ENCODE data around the gene OSCP1. TPM values are rescaled to one million over a fixed set of nuclear protein-coding genes. Genes with fewer than 3 reads are reported as not detected.

OSCP1 gene
- total RNA-seq, 4 donors from 2014 or later, result 15.2 to 31.9 (median 19.5) TPM

DNA sequence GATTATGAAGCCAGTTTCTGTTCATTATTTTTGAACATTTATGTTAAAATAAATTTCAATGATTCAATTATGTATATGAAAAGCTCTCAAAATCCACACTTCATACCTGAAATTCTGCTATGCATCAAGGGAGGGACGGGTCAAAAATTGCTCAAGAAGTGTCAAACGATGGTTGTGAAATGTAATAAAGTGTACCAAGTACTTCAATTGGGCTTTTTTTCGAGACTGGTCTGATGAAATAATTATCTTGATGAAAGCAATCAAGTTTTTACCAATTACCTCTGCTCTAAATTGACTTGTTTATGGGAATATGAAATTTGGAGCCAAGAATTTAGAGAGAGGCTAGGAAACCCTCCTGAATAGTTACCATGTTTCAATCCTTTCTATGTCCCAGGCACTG lies 7.9 kb downstream of the OSCP1 start:
- no peaks in the 10 kb centered on the region for H3K27me3 ChIP-seq
- TF ChIP-seq CTCF (IDR thresholded peaks at IDR 0.05), result no peak
- no peak for TF ChIP-seq POLR2A (IDR thresholded peaks at IDR 0.05)
- 91 to 92% methylated on average over 3 of the region's 3 CpGs for WGBS, 2 donors
- H3K27ac ChIP-seq, result no peak overlapping the region
- H3K36me3 ChIP-seq, result peaks cover 0 to 5% of the 10 kb centered on the region in 2 donors
- H3K9me3 ChIP-seq, result no peaks in the 10 kb centered on the region
- intact Hi-C loops (cut with DNase I), result no loop called here
- H3K4me1 ChIP-seq, result peaks cover 9 to 15% of the 10 kb centered on the region in 2 donors
- no peak overlapping the region for H3K4me3 ChIP-seq (replicated peaks in 1 of 3)
- no peak for DNase-seq

- peaks cover 0 to 5% of the 10 kb centered on the region in 2 donors for H3K36me3 ChIP-seq
- intact Hi-C loops (cut with DNase I), result no loop called here
- peaks cover 7 to 9% of the 10 kb centered on the region in 2 donors for H3K4me1 ChIP-seq
- no peak overlapping the region for H3K4me3 ChIP-seq (replicated peaks in 1 of 3)
- no peak for TF ChIP-seq POLR2A (IDR thresholded peaks at IDR 0.05)
- no peak for TF ChIP-seq CTCF (IDR thresholded peaks at IDR 0.05)
- WGBS, 2 donors, result 86 to 96% methylated on average over 3 of the region's 3 CpGs
- DNase-seq, result no peak
- no peaks in the 10 kb centered on the region for H3K9me3 ChIP-seq
- no peaks in the 10 kb centered on the region for H3K27me3 ChIP-seq
- peak overlapping the region in 2 of 3 donors; percentile 35 to 38 for H3K27ac ChIP-seq
Measured at GRCh38 chr1:36440646-36441045, 9.6 kb downstream of the OSCP1 start.

DNA sequence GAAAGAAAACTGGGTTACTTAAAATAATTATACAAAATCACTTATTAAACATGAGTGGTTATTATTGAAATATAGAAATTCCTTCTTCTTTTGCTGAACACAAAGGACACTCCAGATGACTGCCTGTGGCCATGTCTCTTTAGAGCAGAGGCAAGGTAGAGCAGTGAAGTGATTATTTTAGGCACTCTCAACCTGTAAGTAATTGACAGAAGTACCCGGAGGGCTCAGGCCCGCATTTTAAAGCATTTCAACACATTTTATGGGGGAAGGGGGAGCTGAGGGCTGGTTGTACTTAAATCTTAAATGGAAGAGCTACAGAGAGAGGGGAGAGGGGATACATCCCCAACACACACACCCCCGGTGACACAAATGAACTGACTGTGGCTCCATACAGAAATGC lies 10.2 kb downstream of the OSCP1 start:
- H3K27me3 ChIP-seq, result no peaks in the 10 kb centered on the region
- 25 to 37% methylated on average over 3 of the region's 3 CpGs for WGBS, 2 donors
- H3K4me3 ChIP-seq (replicated peaks in 1 of 3), result no peak overlapping the region
- DNase-seq, result peak in 1 of 2 donors; percentile 7
- intact Hi-C loops (cut with DNase I), result no loop called here
- peaks cover 0 to 5% of the 10 kb centered on the region in 2 donors for H3K36me3 ChIP-seq
- H3K27ac ChIP-seq, result peak overlapping the region in 2 of 3 donors; percentile 35 to 38
- TF ChIP-seq POLR2A (IDR thresholded peaks at IDR 0.05) (no peak), CTCF (IDR thresholded peaks at IDR 0.05) (no peak)
- no peaks in the 10 kb centered on the region for H3K9me3 ChIP-seq
- peaks cover 7 to 9% of the 10 kb centered on the region in 2 donors for H3K4me1 ChIP-seq

- no peak for TF ChIP-seq CTCF (IDR thresholded peaks at IDR 0.05)
- no peak for TF ChIP-seq POLR2A (IDR thresholded peaks at IDR 0.05)
- H3K9me3 ChIP-seq, result no peaks in the 10 kb centered on the region
- DNase-seq, result no peak
- no peak overlapping the region for H3K27ac ChIP-seq
- H3K4me3 ChIP-seq (replicated peaks in 1 of 3), result no peak overlapping the region
- 85 to 94% methylated on average over 4 of the region's 4 CpGs for WGBS, 2 donors
- no peaks in the 10 kb centered on the region for H3K27me3 ChIP-seq
- peaks cover 0 to 5% of the 10 kb centered on the region in 2 donors for H3K36me3 ChIP-seq
- H3K4me1 ChIP-seq, result peaks cover 7 to 9% of the 10 kb centered on the region in 2 donors
- intact Hi-C loops (cut with DNase I), result no loop called here
Measured at GRCh38 chr1:36438715-36439114, 11.5 kb downstream of the OSCP1 start.

- Histone ChIP-seq H3K27me3 (no peaks in the 10 kb centered on the region), H3K4me3 (replicated peaks in 1 of 3) (no peak overlapping the region), H3K9me3 (no peaks in the 10 kb centered on the region), H3K27ac (no peak overlapping the region), H3K4me1 (peaks cover 7 to 13% of the 10 kb centered on the region in 2 donors), H3K36me3 (peaks cover 6 to 10% of the 10 kb centered on the region in 2 donors)
- no peak for TF ChIP-seq CTCF (IDR thresholded peaks at IDR 0.05)
- no peak for TF ChIP-seq POLR2A (IDR thresholded peaks at IDR 0.05)
- intact Hi-C loops (cut with DNase I), result no loop called here
- WGBS, 2 donors, result 82 to 95% methylated on average over 1 of the region's 1 CpG
- no peak for DNase-seq
Measured at GRCh38 chr1:36436821-36437220, 13.4 kb downstream of the OSCP1 start.

All from thyroid gland (tissue), 4 donors.